NB4 (cell line): ENCODE results near the gene FHIT.

Source experiments
- DNase-seq: peaks from one replicate; pipeline ENCODE4 v3.0.0; 2010; ENCODE audit warnings: low read depth
- H3K4me3 ChIP-seq: one replicate; pipeline ENCODE4 v1.5.1; 2011; ENCODE audit warnings: mild to moderate bottlenecking, low read depth, low read length, moderate library complexity
- CTCF ChIP-seq: IDR thresholded peaks from one replicate; pipeline ENCODE4 v1.5.1; 2012; ENCODE audit warnings: low read depth, low read length
- MYC ChIP-seq: IDR thresholded peaks from 2 replicates; pipeline ENCODE4 v1.6.1; 2011; ENCODE audit warnings: low read depth, low read length
- POLR2A ChIP-seq: IDR thresholded peaks from 2 replicates; pipeline ENCODE4 v1.6.1; 2011; ENCODE audit warnings: mild to moderate bottlenecking; ENCODE audit not compliant: insufficient read length; ENCODE audit errors: extremely low read depth
- TF ChIP-seq, protein P1 (sequence below): IDR thresholded peaks from 2 replicates; pipeline ENCODE4 v1.6.1; 2011; ENCODE audit warnings: low read depth, low read length

Gene FHIT

GRCh38 chr3:60641354-60641753 is 609.9 kb downstream of the FHIT start:
- DNase-seq = no peak
- TF ChIP-seq POLR2A = no peak
- no peak for TF ChIP-seq MYC
- TF ChIP-seq, protein P1, sequence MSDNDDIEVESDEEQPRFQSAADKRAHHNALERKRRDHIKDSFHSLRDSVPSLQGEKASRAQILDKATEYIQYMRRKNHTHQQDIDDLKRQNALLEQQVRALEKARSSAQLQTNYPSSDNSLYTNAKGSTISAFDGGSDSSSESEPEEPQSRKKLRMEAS = no peak
- TF ChIP-seq CTCF = no peak
- H3K4me3 ChIP-seq = no peak overlapping the region

DNA sequence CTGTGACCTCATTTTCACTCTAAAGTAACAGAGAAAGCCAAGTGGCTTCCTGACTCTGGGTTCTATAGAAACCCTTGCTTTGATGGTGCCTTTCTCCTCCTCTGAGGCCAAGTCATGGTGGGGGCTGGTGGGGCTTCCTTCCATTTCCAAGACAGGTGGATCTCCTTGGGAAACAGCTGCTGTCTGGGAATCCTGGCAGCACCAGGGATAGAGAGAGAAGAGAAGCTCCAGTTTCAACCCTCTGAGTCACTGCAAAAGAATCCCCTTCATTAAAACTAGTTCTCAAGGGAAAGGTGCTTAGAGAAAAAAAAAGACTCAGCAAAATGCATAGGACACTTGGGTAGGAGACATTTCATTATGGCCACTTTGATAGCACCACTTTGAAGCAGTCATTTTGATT is 614.4 kb downstream of the FHIT start:
- DNase-seq = no peak
- TF ChIP-seq CTCF = no peak
- no peak for TF ChIP-seq POLR2A
- no peak for TF ChIP-seq MYC
- TF ChIP-seq, protein P1 = no peak
- H3K4me3 ChIP-seq = no peak overlapping the region

DNA sequence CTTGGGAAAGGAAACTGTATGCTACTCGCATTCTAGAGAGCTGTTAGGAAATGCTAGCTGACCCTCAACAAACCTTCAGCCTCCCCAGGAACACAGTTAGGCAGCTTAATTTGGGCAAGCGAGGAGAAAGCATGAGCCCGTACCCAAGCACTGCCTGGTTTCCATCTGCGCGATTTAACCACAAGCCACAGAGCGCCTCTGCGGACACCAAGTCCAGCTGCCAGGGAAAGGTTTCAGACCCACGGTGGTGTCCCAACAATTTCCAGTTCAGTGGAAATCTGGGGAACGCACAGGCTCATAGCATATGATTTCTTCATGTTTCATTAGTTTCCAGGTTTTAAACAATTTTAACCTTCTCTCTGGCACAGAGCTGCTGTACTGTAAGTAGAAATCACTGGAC is 617.6 kb downstream of the FHIT start:
- peak; percentile 0 for DNase-seq
- no peak for TF ChIP-seq MYC
- TF ChIP-seq, protein P1 = no peak
- no peak for TF ChIP-seq POLR2A
- no peak for TF ChIP-seq CTCF
- H3K4me3 ChIP-seq = no peak overlapping the region

GRCh38 chr3:60631509-60631908 is 619.7 kb downstream of the FHIT start:
- TF ChIP-seq MYC (no peak), CTCF (no peak), POLR2A (no peak)
- TF ChIP-seq, protein P1 = no peak

DNA sequence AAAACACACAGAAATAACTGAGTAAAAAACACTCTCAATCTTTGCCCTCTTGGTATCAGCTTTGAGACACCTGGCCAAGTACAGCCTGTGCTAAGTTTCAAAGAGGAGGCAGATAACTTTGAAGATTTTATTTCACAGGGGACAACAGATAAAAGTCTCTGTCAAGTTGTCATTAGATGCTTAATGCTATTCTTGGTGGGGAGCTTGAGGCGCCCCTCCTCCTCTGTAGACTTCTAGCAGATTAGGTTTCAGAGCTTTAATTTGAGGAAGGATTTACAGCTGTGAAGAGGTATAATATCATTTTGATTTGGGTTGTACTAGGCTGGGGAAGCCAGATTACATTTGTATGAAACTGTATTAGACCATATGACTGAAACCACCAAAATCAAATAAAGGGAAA is 620.3 kb downstream of the FHIT start:
- DNase-seq = no peak
- no peak overlapping the region for H3K4me3 ChIP-seq
- TF ChIP-seq, protein P1 = no peak
- TF ChIP-seq CTCF (no peak), POLR2A (no peak), MYC (no peak)

More at GRCh38 chr3:60631509-60631908, 619.7 kb downstream of the FHIT start:
- no peak for DNase-seq
- H3K4me3 ChIP-seq = no peak overlapping the region

- TF ChIP-seq POLR2A (no peak), MYC (no peak), CTCF (no peak)
- TF ChIP-seq, protein P1 = no peak
- no peak overlapping the region for H3K4me3 ChIP-seq
- no peak for DNase-seq
These were observed 621.4 kb downstream of the FHIT start for GRCh38 chr3:60629816-60630215.
